MG63 (cell line): ENCODE data around the gene PACS2. TPM values are rescaled to one million over a fixed set of nuclear protein-coding genes. Genes with fewer than 3 reads are reported as not detected.
"Not testable (repeated sequence)": the region's sequence is repeated elsewhere in the genome, so short reads cannot be mapped to it uniquely, and the experiment has no call there.

ENCODE experiments used
- DNase-seq: peaks from one replicate; pipeline ENCODE4 v3.0.0-alpha.2; 2020
- H3K27me3 ChIP-seq: fragments of 250-450 bp; sonication (Bioruptor Pico); 2 replicates; pipeline ENCODE4 v1.5.1; 2020; ENCODE audit warnings: mild to moderate bottlenecking, moderate library complexity
- H3K36me3 ChIP-seq: fragments of 250-450 bp; sonication (Bioruptor Pico); 2 replicates; pipeline ENCODE4 v1.5.1; 2020; ENCODE audit warnings: mild to moderate bottlenecking, moderate library complexity
- H3K4me3 ChIP-seq: fragments of 250-450 bp; sonication (Bioruptor Pico); 2 replicates; pipeline ENCODE4 v1.5.1; 2020; ENCODE audit warnings: mild to moderate bottlenecking, moderate library complexity
- H3K9me3 ChIP-seq: fragments of 250-450 bp; sonication (Bioruptor Pico); 2 replicates; pipeline ENCODE4 v1.5.1; 2020; ENCODE audit warnings: mild to moderate bottlenecking, moderate library complexity
- total RNA-seq: library from RNA; depleted of rRNA; stranded (reverse); fragments of >200 nt; shearing (Covaris generic); gene quantifications from 2 replicates; pipeline ENCODE4 v1.2.3, GENCODE V29; 2014; ENCODE audit warnings: low replicate concordance

Gene PACS2
- total RNA-seq, 1 experiment from 2014 or later: 18.6 TPM

GRCh38 chr14:105283899-105284298 lies 30.6 kb upstream of the PACS2 start:
- Histone ChIP-seq H3K9me3 (no peaks in the 10 kb centered on the region), H3K27me3 (no peaks in the 10 kb centered on the region), H3K4me3 (no peak overlapping the region), H3K36me3 (no peaks in the 10 kb centered on the region)
- no peak for DNase-seq

- Histone ChIP-seq H3K36me3 (no peaks in the 10 kb centered on the region), H3K4me3 (no peak overlapping the region), H3K27me3 (no peaks in the 10 kb centered on the region), H3K9me3 (no peaks in the 10 kb centered on the region)
- no peak for DNase-seq
Observed at GRCh38 chr14:105285174-105285573, 29.4 kb upstream of the PACS2 start.

GRCh38 chr14:105286759-105287144 lies 27.8 kb upstream of the PACS2 start:
- Histone ChIP-seq H3K9me3 (no peaks in the 10 kb centered on the region), H3K36me3 (no peaks in the 10 kb centered on the region), H3K27me3 (no peaks in the 10 kb centered on the region), H3K4me3 (no peak overlapping the region)
- DNase-seq: no peak

- Histone ChIP-seq H3K4me3 (no peak overlapping the region), H3K27me3 (no peaks in the 10 kb centered on the region), H3K36me3 (no peaks in the 10 kb centered on the region), H3K9me3 (no peaks in the 10 kb centered on the region)
- no peak for DNase-seq
Observed at GRCh38 chr14:105287249-105288102, 27.1 kb upstream of the PACS2 start.

DNA sequence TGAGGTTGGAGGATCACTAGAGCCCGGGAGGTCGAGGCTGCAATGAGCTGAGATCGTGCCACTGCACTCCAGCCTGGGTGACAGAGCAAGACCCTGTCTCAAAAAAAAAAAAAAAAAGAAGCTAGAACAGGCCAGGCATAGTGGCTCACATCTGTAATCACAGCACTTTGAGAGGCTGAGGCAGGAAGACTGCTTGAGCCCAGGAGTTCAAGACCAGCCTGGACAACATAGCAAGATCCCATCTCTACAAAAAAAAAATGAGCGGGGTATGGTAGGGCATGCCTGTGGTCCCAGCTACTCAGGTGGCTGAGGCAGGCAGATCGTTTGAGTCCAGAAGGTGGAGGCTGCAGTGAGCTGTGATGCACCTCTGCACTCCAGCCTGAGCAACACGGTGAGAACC lies 25.6 kb upstream of the PACS2 start:
- DNase-seq, H3K4me3 ChIP-seq, H3K36me3 ChIP-seq, H3K9me3 ChIP-seq, H3K27me3 ChIP-seq: not testable (repeated sequence)

DNA sequence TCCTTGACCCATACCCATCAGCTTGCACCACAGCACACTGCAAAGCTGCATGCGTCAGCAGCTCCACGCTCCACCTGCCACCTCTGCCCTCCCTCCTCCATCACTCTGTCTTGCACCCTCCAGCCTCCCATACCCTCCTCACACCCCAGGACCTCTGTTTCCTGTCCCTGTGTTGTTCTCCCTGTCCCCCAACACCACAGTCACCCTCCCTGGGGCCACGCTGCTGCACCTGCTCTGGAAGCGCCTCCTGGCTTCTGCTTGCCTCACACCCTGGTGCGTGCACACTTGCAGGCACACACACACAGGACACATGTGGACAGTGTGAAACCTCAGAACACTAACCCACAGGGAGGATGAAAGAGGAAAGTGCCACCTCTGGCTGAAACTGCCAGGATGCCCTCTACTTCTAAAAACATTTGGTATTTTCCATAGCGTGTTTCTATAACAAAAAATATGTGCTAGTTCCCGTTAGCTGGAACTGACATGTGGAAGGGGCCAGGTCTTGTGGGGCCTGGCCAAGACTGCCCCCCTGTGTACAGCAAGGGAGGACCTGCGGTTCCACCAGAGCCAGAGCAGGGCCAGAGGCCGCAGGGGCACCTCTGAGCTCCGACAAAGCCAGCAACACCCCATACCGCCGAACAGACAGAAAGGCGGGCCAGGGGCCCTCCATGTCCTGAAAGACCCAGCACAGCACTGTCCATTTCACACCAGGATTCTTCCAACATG lies 23.8 kb upstream of the PACS2 start:
- Histone ChIP-seq H3K9me3 (no peaks in the 10 kb centered on the region), H3K36me3 (no peaks in the 10 kb centered on the region), H3K4me3 (no peak overlapping the region), H3K27me3 (no peaks in the 10 kb centered on the region)
- DNase-seq: no peak

GRCh38 chr14:105292826-105293711 lies 21.5 kb upstream of the PACS2 start:
- H3K36me3 ChIP-seq: no peaks in the 10 kb centered on the region

DNA sequence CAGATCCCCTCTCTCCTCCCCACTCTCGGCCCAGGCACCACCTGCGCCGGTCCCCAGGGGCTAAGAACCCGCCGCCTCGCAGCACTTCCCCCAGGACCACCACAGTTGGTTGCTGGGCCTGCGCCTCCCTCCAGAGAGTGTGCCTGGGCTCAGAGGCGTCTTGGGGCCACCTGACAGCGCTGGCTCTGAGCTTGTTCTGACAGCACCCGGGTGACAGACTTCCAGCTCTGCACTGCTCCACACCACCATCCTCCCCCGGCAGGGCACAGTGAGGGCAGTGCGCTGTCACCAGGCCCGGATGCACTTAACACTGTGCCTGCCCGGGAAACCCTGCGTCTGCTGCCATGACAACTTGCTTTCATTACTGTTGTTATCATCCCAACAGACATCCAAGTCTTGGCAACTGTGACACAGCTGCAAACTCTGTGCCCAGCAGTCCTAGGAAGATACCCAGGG lies 20.4 kb upstream of the PACS2 start:
- no peaks in the 10 kb centered on the region for H3K9me3 ChIP-seq
- H3K36me3 ChIP-seq: no peaks in the 10 kb centered on the region
- no peak overlapping the region for H3K4me3 ChIP-seq
- DNase-seq: no peak
- no peaks in the 10 kb centered on the region for H3K27me3 ChIP-seq

More at GRCh38 chr14:105292826-105293711, 21.5 kb upstream of the PACS2 start:
- Histone ChIP-seq H3K9me3 (no peaks in the 10 kb centered on the region), H3K27me3 (no peaks in the 10 kb centered on the region), H3K4me3 (no peak overlapping the region)
- DNase-seq: no peak

GRCh38 chr14:105297311-105297710 lies 17.2 kb upstream of the PACS2 start:
- H3K9me3 ChIP-seq, H3K4me3 ChIP-seq, H3K36me3 ChIP-seq, H3K27me3 ChIP-seq, DNase-seq: not testable (repeated sequence)

GRCh38 chr14:105299654-105300541 lies 14.7 kb upstream of the PACS2 start:
- no peaks in the 10 kb centered on the region for H3K36me3 ChIP-seq
- DNase-seq: peak; percentile 29
- H3K9me3 ChIP-seq: no peaks in the 10 kb centered on the region

GRCh38 chr14:105300542-105301102 lies 13.9 kb upstream of the PACS2 start, which contains the start of gene BRF1:
Gene BRF1 (minus strand): TSS chr14:105301001. CDS start chr14:105300629, 372 bp downstream.
- no peaks in the 10 kb centered on the region for H3K36me3 ChIP-seq
- no peaks in the 10 kb centered on the region for H3K27me3 ChIP-seq
- no peaks in the 10 kb centered on the region for H3K9me3 ChIP-seq
- H3K4me3 ChIP-seq: peak within 1 kb of the TSS; percentile 69
- peak; percentile 90 for DNase-seq

More at GRCh38 chr14:105299654-105300541, 14.7 kb upstream of the PACS2 start:
- peak overlapping the region; percentile 69 for H3K4me3 ChIP-seq
- no peaks in the 10 kb centered on the region for H3K27me3 ChIP-seq

DNA sequence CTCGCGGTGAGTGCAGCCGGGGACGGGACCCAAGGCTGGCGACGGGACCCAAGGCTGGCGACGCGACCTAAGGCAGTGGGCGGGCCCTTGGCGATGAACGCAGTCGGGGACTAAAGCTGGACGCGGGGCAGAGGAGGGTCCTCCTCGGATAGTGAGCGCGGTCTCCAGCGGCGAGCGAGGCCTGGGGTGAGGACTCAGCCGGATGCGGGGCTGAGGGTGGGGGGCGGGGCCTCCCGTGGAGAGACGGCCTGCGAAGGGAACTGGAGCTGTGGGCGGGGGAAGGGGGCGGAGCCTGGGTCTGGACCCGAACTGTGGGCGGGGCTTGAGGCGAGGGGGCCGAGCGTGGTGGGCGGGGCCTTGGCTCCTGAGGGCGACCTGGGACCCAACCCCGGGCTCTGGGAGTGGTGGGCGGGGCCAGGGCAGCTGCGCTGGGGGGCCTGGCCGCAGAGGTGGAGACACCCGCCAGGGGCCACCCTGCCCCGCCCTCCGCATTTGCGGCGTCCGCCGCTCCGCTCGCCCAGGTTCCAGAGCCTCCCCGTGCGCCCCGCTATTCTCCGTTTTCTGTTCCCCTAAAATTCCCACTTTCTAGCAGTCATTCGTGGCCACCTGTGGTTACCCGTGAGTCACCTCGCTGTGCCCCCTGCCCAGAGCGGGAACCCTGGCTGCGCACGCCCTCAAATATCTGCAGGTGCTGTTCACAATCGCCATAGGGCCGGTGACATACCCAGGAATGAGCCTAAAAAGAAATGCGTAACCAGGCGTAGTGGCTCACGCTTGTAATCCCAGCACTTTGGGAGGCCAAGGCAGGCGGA lies 13.2 kb upstream of the PACS2 start:
- DNase-seq: peak; percentile 91
- H3K4me3 ChIP-seq: peak overlapping the region; percentile 69

GRCh38 chr14:105301915-105302249 lies 12.7 kb upstream of the PACS2 start:
- H3K36me3 ChIP-seq, H3K4me3 ChIP-seq, H3K27me3 ChIP-seq, H3K9me3 ChIP-seq, DNase-seq: not testable (repeated sequence)

More for the DNA sequence above, 13.2 kb upstream of the PACS2 start:
- H3K27me3 ChIP-seq: no peaks in the 10 kb centered on the region
- no peaks in the 10 kb centered on the region for H3K36me3 ChIP-seq
- H3K9me3 ChIP-seq: no peaks in the 10 kb centered on the region

GRCh38 chr14:105303949-105304348 lies 10.6 kb upstream of the PACS2 start:
- no peaks in the 10 kb centered on the region for H3K9me3 ChIP-seq
- no peak overlapping the region for H3K4me3 ChIP-seq
- no peaks in the 10 kb centered on the region for H3K27me3 ChIP-seq

GRCh38 chr14:105304565-105304964 lies 10.0 kb upstream of the PACS2 start:
- DNase-seq: no peak
- no peak overlapping the region for H3K4me3 ChIP-seq
- H3K36me3 ChIP-seq: no peaks in the 10 kb centered on the region

More at GRCh38 chr14:105303949-105304348, 10.6 kb upstream of the PACS2 start:
- no peaks in the 10 kb centered on the region for H3K36me3 ChIP-seq
- DNase-seq: no peak

More at GRCh38 chr14:105304565-105304964, 10.0 kb upstream of the PACS2 start:
- H3K27me3 ChIP-seq: no peaks in the 10 kb centered on the region
- no peaks in the 10 kb centered on the region for H3K9me3 ChIP-seq
